Measurements from ENCODE around the gene INPP4A.

INPP4A gene

GRCh38 chr2:98489971-98490962, 45.6 kb downstream of the INPP4A start:
- no peak for TF ChIP-seq CTCF (IDR thresholded peaks at IDR 0.05; ENCODE audit: low read depth, low read length, missing control alignments)
- no peak overlapping the region for H3K4me3 ChIP-seq (ENCODE audit: low read depth, low read length)
- H3K27ac ChIP-seq, result no peak overlapping the region
- no peak for DNase-seq
- no peaks in the 10 kb centered on the region for H3K27me3 ChIP-seq (replicated peaks)
- in situ Hi-C loops (cut with HindIII; ENCODE audit: low pct_ligation_motif_present, low sequenced_read_pairs), result no loop called here
- H3K36me3 ChIP-seq (replicated peaks), result no peaks in the 10 kb centered on the region

- Histone ChIP-seq H3K4me3 (ENCODE audit: low read depth, low read length) (no peak overlapping the region), H3K27ac (no peak overlapping the region), H3K36me3 (replicated peaks) (no peaks in the 10 kb centered on the region), H3K27me3 (replicated peaks) (no peaks in the 10 kb centered on the region)
- no peak for TF ChIP-seq CTCF (IDR thresholded peaks at IDR 0.05; ENCODE audit: low read depth, low read length, missing control alignments)
- in situ Hi-C loops (cut with HindIII; ENCODE audit: low pct_ligation_motif_present, low sequenced_read_pairs), result no loop called here
- no peak for DNase-seq
Observed at GRCh38 chr2:98492441-98492840, 47.8 kb downstream of the INPP4A start.

GRCh38 chr2:98494699-98495098, 50.0 kb downstream of the INPP4A start:
- no peak for TF ChIP-seq CTCF (IDR thresholded peaks at IDR 0.05; ENCODE audit: low read depth, low read length, missing control alignments)
- H3K4me3 ChIP-seq (ENCODE audit: low read depth, low read length), result no peak overlapping the region
- H3K36me3 ChIP-seq (replicated peaks), result no peaks in the 10 kb centered on the region
- no peaks in the 10 kb centered on the region for H3K27me3 ChIP-seq (replicated peaks)
- no peak overlapping the region for H3K27ac ChIP-seq
- DNase-seq, result no peak
- in situ Hi-C loops (cut with HindIII; ENCODE audit: low pct_ligation_motif_present, low sequenced_read_pairs), result no loop called here

GRCh38 chr2:98496750-98497493, 52.3 kb downstream of the INPP4A start:
- no peak for TF ChIP-seq CTCF (IDR thresholded peaks at IDR 0.05; ENCODE audit: low read depth, low read length, missing control alignments)
- Histone ChIP-seq H3K4me3 (ENCODE audit: low read depth, low read length) (no peak overlapping the region), H3K36me3 (replicated peaks) (no peaks in the 10 kb centered on the region), H3K27me3 (replicated peaks) (no peaks in the 10 kb centered on the region), H3K27ac (no peak overlapping the region)
- in situ Hi-C loops (cut with HindIII; ENCODE audit: low pct_ligation_motif_present, low sequenced_read_pairs), result no loop called here
- DNase-seq, result no peak

- no peaks in the 10 kb centered on the region for H3K27me3 ChIP-seq (replicated peaks)
- no peak overlapping the region for H3K4me3 ChIP-seq (ENCODE audit: low read depth, low read length)
- TF ChIP-seq CTCF (IDR thresholded peaks at IDR 0.05; ENCODE audit: low read depth, low read length, missing control alignments), result no peak
- in situ Hi-C loops (cut with HindIII; ENCODE audit: low pct_ligation_motif_present, low sequenced_read_pairs), result no loop called here
- H3K36me3 ChIP-seq (replicated peaks), result no peaks in the 10 kb centered on the region
- DNase-seq, result no peak
- H3K27ac ChIP-seq, result no peak overlapping the region
Observed at GRCh38 chr2:98498703-98499440, 54.2 kb downstream of the INPP4A start.
